GM23248 (cell line): Measurements from ENCODE around the gene MT1B. TPM values are rescaled to one million over a fixed set of nuclear protein-coding genes. Genes with fewer than 3 reads are reported as not detected.

Experiments used
- DNase-seq: peaks from one replicate; pipeline ENCODE4 v3.0.0-alpha.2; 2015
- H2AFZ ChIP-seq: fragments of 200-600 bp; sonication (generic); 2 replicates; pipeline ENCODE4 v1.6.1; 2016; ENCODE audit warnings: antibody characterized with exemption
- H3F3A ChIP-seq: fragments of 200-600 bp; sonication (generic); 2 replicates; pipeline ENCODE4 v1.6.1; 2016; ENCODE audit warnings: mild to moderate bottlenecking, antibody characterized with exemption, mixed run types; ENCODE audit not compliant: insufficient read depth
- H3K27ac ChIP-seq: fragments of 200-600 bp; sonication (generic); 2 replicates; pipeline ENCODE4 v1.5.1; 2016; ENCODE audit warnings: mild to moderate bottlenecking
- H3K27me3 ChIP-seq: fragments of 200-600 bp; sonication (generic); replicated peaks from 2 replicates; pipeline ENCODE4 v1.6.1; 2016; ENCODE audit warnings: mild to moderate bottlenecking; ENCODE audit not compliant: insufficient read depth
- H3K36me3 ChIP-seq: fragments of 200-600 bp; sonication (generic); 2 replicates; pipeline ENCODE4 v1.6.1; 2016; ENCODE audit warnings: low read depth, mild to moderate bottlenecking
- H3K4me1 ChIP-seq: fragments of 200-600 bp; sonication (generic); 2 replicates; pipeline ENCODE4 v1.6.1; 2016; ENCODE audit warnings: mild to moderate bottlenecking; ENCODE audit not compliant: insufficient read depth
- H3K4me2 ChIP-seq: fragments of 200-600 bp; sonication (generic); one replicate; pipeline ENCODE4 v1.6.1; 2016; ENCODE audit warnings: mild to moderate bottlenecking; ENCODE audit not compliant: unreplicated experiment
- H3K4me3 ChIP-seq: fragments of 200-600 bp; sonication (generic); 2 replicates; pipeline ENCODE4 v1.5.1; 2016; ENCODE audit warnings: mild to moderate bottlenecking
- H3K79me2 ChIP-seq: fragments of 200-600 bp; sonication (generic); 2 replicates; pipeline ENCODE4 v1.6.1; 2016; ENCODE audit warnings: mild to moderate bottlenecking; ENCODE audit not compliant: insufficient read depth
- H3K9ac ChIP-seq: fragments of 200-600 bp; sonication (generic); 2 replicates; pipeline ENCODE4 v1.6.1; 2016; ENCODE audit warnings: mild to moderate bottlenecking
- H3K9me2 ChIP-seq: fragments of 200-600 bp; sonication (generic); 2 replicates; pipeline ENCODE4 v1.6.1; 2016; ENCODE audit warnings: mixed run types, mild to moderate bottlenecking, moderate library complexity; ENCODE audit not compliant: insufficient read depth
- H3K9me3 ChIP-seq: fragments of 200-600 bp; sonication (generic); one replicate; pipeline ENCODE4 v1.6.1; 2017; ENCODE audit warnings: low read depth
- H4K20me1 ChIP-seq: fragments of 200-600 bp; sonication (generic); 2 replicates; pipeline ENCODE4 v1.6.0; 2016; ENCODE audit not compliant: insufficient read depth
- EZH2 ChIP-seq: fragments of 200-600 bp; sonication (generic); IDR thresholded peaks from 2 replicates; pipeline ENCODE4 v1.6.1; 2018; ENCODE audit warnings: antibody characterized with exemption, mild to moderate bottlenecking; ENCODE audit not compliant: insufficient read depth, poor library complexity, severe bottlenecking
- EZH2phosphoT487 ChIP-seq: fragments of 200-600 bp; sonication (generic); IDR thresholded peaks from 2 replicates; pipeline ENCODE4 v1.6.1; 2018; ENCODE audit warnings: antibody characterized with exemption, moderate library complexity, mild to moderate bottlenecking, low read depth; ENCODE audit not compliant: insufficient read depth
- WGBS, 2 experiments: methylation state at CpG; one replicate each; pipeline ENCODE4 v1.1.6; 2015 to 2017; ENCODE audit warnings: low lambda C conversion rate in 2 of 2, low coverage in 1 of 2; ENCODE audit errors: missing lambda C conversion rate in 2 of 2; 5-methylcytosine and 5-hydroxymethylcytosine counted together
- in situ Hi-C: fragments of 300-500 bp; cut with MboI; formaldehyde crosslinking; loops from 2 replicates; pipeline ENCODE4 v1.15.0; 2020
- polyA plus RNA-seq: library from polyadenylated mRNA; unstranded; fragments of >200 nt; fragmentation: Nextera tagmentation; extraction: Ambion mirVana; gene quantifications from 2 replicates; pipeline ENCODE4 v1.2.1, GENCODE V29; 2016
- total RNA-seq: library from RNA; depleted of rRNA; stranded (reverse); fragments of >200 nt; shearing (Covaris generic); gene quantifications from 2 replicates; pipeline ENCODE4 v1.2.3, GENCODE V29; 2014; rRNA removed

MT1B gene
- total and polyA plus RNA-seq, 2 experiments from 2014 or later: not detected

- Histone ChIP-seq H3F3A (no peaks in the 10 kb centered on the region), H3K27ac (no peak overlapping the region), H3K4me2 (no peak overlapping the region), H3K9me2 (no peaks in the 10 kb centered on the region), H3K79me2 (no peaks in the 10 kb centered on the region), H3K4me1 (no peaks in the 10 kb centered on the region), H3K27me3 (no peaks in the 10 kb centered on the region), H3K9me3 (no peaks in the 10 kb centered on the region), H4K20me1 (no peaks in the 10 kb centered on the region), H3K9ac (no peak overlapping the region), H3K4me3 (no peak overlapping the region), H2AFZ (no peak overlapping the region), H3K36me3 (no peaks in the 10 kb centered on the region)
- no peak for TF ChIP-seq EZH2
- no peak for TF ChIP-seq EZH2phosphoT487
- DNase-seq: no peak
- WGBS, 2 experiments: 80 to 82% methylated on average over 5 of the region's 5 CpGs
- in situ Hi-C loops: loop anchor here (10.0 kb wide), 1 partner anchor 123 kb away; no protein-coding TSS in a partner anchor
Measured at GRCh38 chr16:56697456-56698155, 45.9 kb downstream of the MT1B start.

GRCh38 chr16:56700195-56700594 lies 48.5 kb downstream of the MT1B start:
- Histone ChIP-seq H3K27ac (no peak overlapping the region), H4K20me1 (no peaks in the 10 kb centered on the region), H3F3A (no peaks in the 10 kb centered on the region), H2AFZ (0 out of 2 replicates have a peak overlapping the region, but pooled peaks have one; percentile 25), H3K9me3 (no peaks in the 10 kb centered on the region), H3K27me3 (no peaks in the 10 kb centered on the region), H3K4me3 (no peak overlapping the region), H3K36me3 (no peaks in the 10 kb centered on the region), H3K9ac (no peak overlapping the region), H3K4me2 (no peak overlapping the region), H3K4me1 (no peaks in the 10 kb centered on the region), H3K9me2 (no peaks in the 10 kb centered on the region), H3K79me2 (no peaks in the 10 kb centered on the region)
- TF ChIP-seq EZH2 (no peak), EZH2phosphoT487 (no peak)
- in situ Hi-C loops: no loop called here
- 96 to 97% methylated on average over 1 of the region's 1 CpG for WGBS, 2 experiments
- no peak for DNase-seq

- in situ Hi-C loops: no loop called here
- 97 to 100% methylated on average over 1 of the region's 1 CpG for WGBS, 2 experiments
- no peaks in the 10 kb centered on the region for H3K4me1 ChIP-seq
- H3K27ac ChIP-seq: no peak overlapping the region
- no peaks in the 10 kb centered on the region for H3K27me3 ChIP-seq
- no peak overlapping the region for H3K9ac ChIP-seq
- H3K9me2 ChIP-seq: no peaks in the 10 kb centered on the region
- H3K9me3 ChIP-seq: no peaks in the 10 kb centered on the region
- no peak for TF ChIP-seq EZH2
- no peak for TF ChIP-seq EZH2phosphoT487
- DNase-seq: no peak
- no peak overlapping the region for H3K4me2 ChIP-seq
- no peak overlapping the region for H3K4me3 ChIP-seq
- no peaks in the 10 kb centered on the region for H3K36me3 ChIP-seq
- H3K79me2 ChIP-seq: no peaks in the 10 kb centered on the region
- no peaks in the 10 kb centered on the region for H3F3A ChIP-seq
- H4K20me1 ChIP-seq: no peaks in the 10 kb centered on the region
- no peak overlapping the region for H2AFZ ChIP-seq
Measured at GRCh38 chr16:56700631-56701030, 48.9 kb downstream of the MT1B start.

GRCh38 chr16:56701534-56701933 lies 49.8 kb downstream of the MT1B start:
- no peaks in the 10 kb centered on the region for H3K79me2 ChIP-seq
- no peaks in the 10 kb centered on the region for H3K4me1 ChIP-seq
- no peaks in the 10 kb centered on the region for H3K9me2 ChIP-seq
- H3K4me3 ChIP-seq: no peak overlapping the region
- H3K4me2 ChIP-seq: no peak overlapping the region
- WGBS, 2 experiments: 89 to 91% methylated on average over 7 of the region's 7 CpGs
- H2AFZ ChIP-seq: peak overlapping the region; percentile 43
- no peaks in the 10 kb centered on the region for H3K27me3 ChIP-seq
- H3K36me3 ChIP-seq: no peaks in the 10 kb centered on the region
- H3K27ac ChIP-seq: no peak overlapping the region
- in situ Hi-C loops: no loop called here
- no peaks in the 10 kb centered on the region for H3K9me3 ChIP-seq
- H4K20me1 ChIP-seq: no peaks in the 10 kb centered on the region
- no peaks in the 10 kb centered on the region for H3F3A ChIP-seq
- H3K9ac ChIP-seq: 0 out of 2 replicates have a peak overlapping the region, but pooled peaks have one; percentile 7
- no peak for DNase-seq
- TF ChIP-seq EZH2 (no peak), EZH2phosphoT487 (no peak)

Other genes starting within 250 kb of the MT1B start
- 205 and 212 TPM in 2 replicates for gene AMFR, start 226.3 kb upstream of the MT1B start, total RNA-seq
- gene AMFR, start 226.3 kb upstream of the MT1B start, polyA plus RNA-seq: 26.6 and 27.3 TPM in 2 replicates
- 57.0 and 76.8 TPM in 2 replicates for gene NUDT21, start 200.6 kb upstream of the MT1B start, total RNA-seq
- 47.8 and 49.6 TPM in 2 replicates for gene NUDT21, start 200.6 kb upstream of the MT1B start, polyA plus RNA-seq
- gene OGFOD1, start 200.3 kb upstream of the MT1B start, total RNA-seq: 59.1 and 70.8 TPM in 2 replicates
- gene OGFOD1, start 200.3 kb upstream of the MT1B start, polyA plus RNA-seq: 97.6 and 101 TPM in 2 replicates
- gene BBS2, start 131.9 kb upstream of the MT1B start, total RNA-seq: 45.4 and 72.3 TPM in 2 replicates
- 66.2 and 73.1 TPM in 2 replicates for gene BBS2, start 131.9 kb upstream of the MT1B start, polyA plus RNA-seq
- gene MT4, start 86.8 kb upstream of the MT1B start, total RNA-seq: not detected in 2 replicates
- not detected in 2 replicates for gene MT4, start 86.8 kb upstream of the MT1B start, polyA plus RNA-seq
- not detected in 2 replicates for gene MT3, start 62.4 kb upstream of the MT1B start, total RNA-seq
- gene MT3, start 62.4 kb upstream of the MT1B start, polyA plus RNA-seq: not detected in 2 replicates
- gene MT2A, start 43.3 kb upstream of the MT1B start, total RNA-seq: 109 and 211 TPM in 2 replicates
- gene MT2A, start 43.3 kb upstream of the MT1B start, polyA plus RNA-seq: 3,414 and 3,441 TPM in 2 replicates
- 178 TPM in 2 replicates for gene MT1E, start 26.1 kb upstream of the MT1B start, total RNA-seq
- gene MT1E, start 26.1 kb upstream of the MT1B start, polyA plus RNA-seq: 329 and 352 TPM in 2 replicates
- gene MT1M, start 19.2 kb upstream of the MT1B start, total RNA-seq: 3.8 and 8.2 TPM in 2 replicates
- gene MT1M, start 19.2 kb upstream of the MT1B start, polyA plus RNA-seq: 15.2 and 20.1 TPM in 2 replicates
- gene MT1A, start 13.2 kb upstream of the MT1B start, total RNA-seq: not detected in 2 replicates
- 2.3 and 3.3 TPM in 2 replicates for gene MT1A, start 13.2 kb upstream of the MT1B start, polyA plus RNA-seq
- gene MT1F, start 6.1 kb downstream of the MT1B start, total RNA-seq: 1.1 TPM in 1 of 2 replicates, not detected in the other
- gene MT1F, start 6.1 kb downstream of the MT1B start, polyA plus RNA-seq: 4.5 and 5.4 TPM in 2 replicates
- not detected in 2 replicates for gene MT1G, start 16.2 kb downstream of the MT1B start, total RNA-seq
- gene MT1G, start 16.2 kb downstream of the MT1B start, polyA plus RNA-seq: 3.3 and 4.4 TPM in 2 replicates
- not detected in 2 replicates for gene MT1H, start 17.9 kb downstream of the MT1B start, total RNA-seq
- gene MT1H, start 17.9 kb downstream of the MT1B start, polyA plus RNA-seq: not detected in 2 replicates
- gene MT1X, start 30.6 kb downstream of the MT1B start, total RNA-seq: 26.2 and 113 TPM in 2 replicates
- 126 and 146 TPM in 2 replicates for gene MT1X, start 30.6 kb downstream of the MT1B start, polyA plus RNA-seq
- gene NUP93, start 78.2 kb downstream of the MT1B start, total RNA-seq: 40.3 and 47.1 TPM in 2 replicates
- 49.6 and 51.2 TPM in 2 replicates for gene NUP93, start 78.2 kb downstream of the MT1B start, polyA plus RNA-seq
- not detected in 2 replicates for gene SLC12A3, start 213.3 kb downstream of the MT1B start, total RNA-seq
- not detected in 2 replicates for gene SLC12A3, start 213.3 kb downstream of the MT1B start, polyA plus RNA-seq